NB4 (cell line): ENCODE data around the gene KIF13A.
"Not testable (repeated sequence)": the region's sequence is repeated elsewhere in the genome, so short reads cannot be mapped to it uniquely, and the experiment has no call there.

Experiments
- DNase-seq: peaks from one replicate; pipeline ENCODE4 v3.0.0; 2010; ENCODE audit warnings: low read depth
- H3K4me3 ChIP-seq: one replicate; pipeline ENCODE4 v1.5.1; 2011; ENCODE audit warnings: mild to moderate bottlenecking, low read depth, low read length, moderate library complexity
- MYC ChIP-seq: IDR thresholded peaks from 2 replicates; pipeline ENCODE4 v1.6.1; 2011; ENCODE audit warnings: low read depth, low read length
- POLR2A ChIP-seq: IDR thresholded peaks from 2 replicates; pipeline ENCODE4 v1.6.1; 2011; ENCODE audit warnings: mild to moderate bottlenecking; ENCODE audit not compliant: insufficient read length; ENCODE audit errors: extremely low read depth
- TF ChIP-seq, protein P1 (sequence below): IDR thresholded peaks from 2 replicates; pipeline ENCODE4 v1.6.1; 2011; ENCODE audit warnings: low read depth, low read length
- TF ChIP-seq, protein P2 (sequence below): IDR thresholded peaks from one replicate; pipeline ENCODE4 v1.5.1; 2012; ENCODE audit warnings: low read depth, low read length

The KIF13A gene

DNA sequence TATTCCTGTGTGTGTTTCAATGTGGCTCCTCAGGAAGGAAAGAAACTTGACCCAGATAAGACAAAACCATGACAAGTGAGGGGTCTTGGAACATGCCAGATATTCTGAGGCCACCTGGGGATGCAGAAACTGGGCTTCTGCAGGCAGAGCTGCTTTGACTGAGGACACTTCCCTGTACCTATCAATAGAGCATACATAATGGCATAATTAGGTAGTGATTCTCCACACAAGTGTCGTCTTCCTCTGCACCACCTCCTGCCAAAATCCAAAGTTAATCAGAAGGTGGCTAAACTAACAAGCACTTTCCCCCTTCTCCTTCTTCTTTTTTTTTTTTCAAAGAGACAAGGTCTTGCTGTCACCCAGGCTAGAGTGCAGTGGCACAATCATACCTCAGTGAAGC lies 97.1 kb downstream of the KIF13A start:
- DNase-seq, result no peak
- TF ChIP-seq, protein P1, sequence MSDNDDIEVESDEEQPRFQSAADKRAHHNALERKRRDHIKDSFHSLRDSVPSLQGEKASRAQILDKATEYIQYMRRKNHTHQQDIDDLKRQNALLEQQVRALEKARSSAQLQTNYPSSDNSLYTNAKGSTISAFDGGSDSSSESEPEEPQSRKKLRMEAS, result no peak
- TF ChIP-seq POLR2A, result no peak
- no peak for TF ChIP-seq MYC
- TF ChIP-seq, protein P2, sequence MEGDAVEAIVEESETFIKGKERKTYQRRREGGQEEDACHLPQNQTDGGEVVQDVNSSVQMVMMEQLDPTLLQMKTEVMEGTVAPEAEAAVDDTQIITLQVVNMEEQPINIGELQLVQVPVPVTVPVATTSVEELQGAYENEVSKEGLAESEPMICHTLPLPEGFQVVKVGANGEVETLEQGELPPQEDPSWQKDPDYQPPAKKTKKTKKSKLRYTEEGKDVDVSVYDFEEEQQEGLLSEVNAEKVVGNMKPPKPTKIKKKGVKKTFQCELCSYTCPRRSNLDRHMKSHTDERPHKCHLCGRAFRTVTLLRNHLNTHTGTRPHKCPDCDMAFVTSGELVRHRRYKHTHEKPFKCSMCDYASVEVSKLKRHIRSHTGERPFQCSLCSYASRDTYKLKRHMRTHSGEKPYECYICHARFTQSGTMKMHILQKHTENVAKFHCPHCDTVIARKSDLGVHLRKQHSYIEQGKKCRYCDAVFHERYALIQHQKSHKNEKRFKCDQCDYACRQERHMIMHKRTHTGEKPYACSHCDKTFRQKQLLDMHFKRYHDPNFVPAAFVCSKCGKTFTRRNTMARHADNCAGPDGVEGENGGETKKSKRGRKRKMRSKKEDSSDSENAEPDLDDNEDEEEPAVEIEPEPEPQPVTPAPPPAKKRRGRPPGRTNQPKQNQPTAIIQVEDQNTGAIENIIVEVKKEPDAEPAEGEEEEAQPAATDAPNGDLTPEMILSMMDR, result no peak
- no peak overlapping the region for H3K4me3 ChIP-seq

DNA sequence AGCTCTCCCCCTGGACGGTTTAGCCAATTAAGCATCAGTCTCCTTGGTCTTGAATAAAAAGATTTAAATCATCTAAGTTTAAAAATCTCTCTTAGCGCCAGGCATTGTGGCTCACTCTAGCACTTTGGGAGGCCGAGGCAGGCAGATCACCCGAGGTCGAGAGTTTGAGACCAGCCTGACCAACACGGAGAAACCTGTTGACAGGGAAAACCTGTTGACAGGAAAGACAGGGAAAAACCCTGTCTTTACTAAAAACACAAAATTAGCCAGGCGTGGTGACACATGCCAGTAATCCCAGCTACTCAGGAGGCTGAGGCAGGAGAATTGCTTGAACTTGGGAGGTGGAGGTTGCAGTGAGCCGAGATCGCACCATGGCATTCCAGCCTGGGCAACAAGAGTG lies 97.7 kb downstream of the KIF13A start:
- not testable (repeated sequence) for H3K4me3 ChIP-seq, DNase-seq

DNA sequence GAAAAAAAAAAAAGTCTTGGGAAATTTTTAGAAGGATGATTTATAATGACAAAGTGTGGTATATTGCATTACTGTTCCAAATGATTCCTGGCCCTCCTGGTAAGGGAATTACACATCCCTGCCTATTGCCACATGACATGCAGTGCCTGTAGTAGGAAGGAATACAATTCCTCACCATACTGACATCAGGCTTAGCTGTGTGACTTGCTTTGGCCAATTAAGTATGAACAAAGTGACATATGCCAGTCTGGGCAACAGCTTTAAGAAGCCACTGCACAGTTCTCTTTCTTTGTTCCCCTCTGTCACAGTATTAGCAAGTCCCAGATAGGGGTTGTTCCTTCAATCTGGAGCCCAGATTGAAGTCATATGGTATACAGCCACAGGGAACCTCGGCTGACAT lies 100.5 kb downstream of the KIF13A start:
- TF ChIP-seq MYC, result no peak
- no peak for TF ChIP-seq POLR2A
- TF ChIP-seq, protein P1, result no peak
- TF ChIP-seq, protein P2, result no peak
- H3K4me3 ChIP-seq, result no peak overlapping the region
- no peak for DNase-seq

DNA sequence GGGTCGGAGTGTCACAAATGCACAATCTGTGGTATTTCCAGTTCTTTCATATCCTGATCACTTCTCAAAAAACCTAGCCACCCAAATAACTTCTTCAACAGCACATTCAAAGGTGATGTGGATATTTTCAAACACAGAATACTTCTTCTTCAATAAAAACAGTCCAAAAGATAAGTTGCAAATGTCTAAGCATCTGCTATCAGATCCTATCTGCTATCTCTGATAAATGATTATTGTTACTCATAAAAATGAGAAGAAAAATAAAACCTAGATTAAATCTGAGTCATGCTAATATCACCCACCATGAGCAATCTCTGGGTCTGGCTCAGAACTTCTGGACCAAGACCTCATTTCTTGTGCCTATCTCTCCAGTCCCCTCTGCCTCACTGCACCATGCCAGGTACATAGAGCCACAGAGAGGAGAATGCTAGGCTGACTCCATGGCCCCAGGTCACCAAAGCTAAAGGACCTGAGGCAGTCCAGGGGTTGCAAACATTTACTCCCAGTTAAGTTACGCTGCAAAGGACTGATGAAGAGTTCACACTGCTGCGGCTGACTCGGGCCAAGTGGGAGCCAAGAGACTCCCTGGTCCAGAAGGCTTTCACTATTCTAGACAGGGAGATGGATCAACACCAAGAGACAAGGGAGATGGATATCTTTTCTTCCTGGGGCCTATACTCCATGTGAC lies 101.4 kb downstream of the KIF13A start:
- TF ChIP-seq, protein P2, result no peak
- TF ChIP-seq, protein P1, result no peak
- TF ChIP-seq POLR2A (no peak), MYC (no peak)
- H3K4me3 ChIP-seq, result no peak overlapping the region
- DNase-seq, result no peak

DNA sequence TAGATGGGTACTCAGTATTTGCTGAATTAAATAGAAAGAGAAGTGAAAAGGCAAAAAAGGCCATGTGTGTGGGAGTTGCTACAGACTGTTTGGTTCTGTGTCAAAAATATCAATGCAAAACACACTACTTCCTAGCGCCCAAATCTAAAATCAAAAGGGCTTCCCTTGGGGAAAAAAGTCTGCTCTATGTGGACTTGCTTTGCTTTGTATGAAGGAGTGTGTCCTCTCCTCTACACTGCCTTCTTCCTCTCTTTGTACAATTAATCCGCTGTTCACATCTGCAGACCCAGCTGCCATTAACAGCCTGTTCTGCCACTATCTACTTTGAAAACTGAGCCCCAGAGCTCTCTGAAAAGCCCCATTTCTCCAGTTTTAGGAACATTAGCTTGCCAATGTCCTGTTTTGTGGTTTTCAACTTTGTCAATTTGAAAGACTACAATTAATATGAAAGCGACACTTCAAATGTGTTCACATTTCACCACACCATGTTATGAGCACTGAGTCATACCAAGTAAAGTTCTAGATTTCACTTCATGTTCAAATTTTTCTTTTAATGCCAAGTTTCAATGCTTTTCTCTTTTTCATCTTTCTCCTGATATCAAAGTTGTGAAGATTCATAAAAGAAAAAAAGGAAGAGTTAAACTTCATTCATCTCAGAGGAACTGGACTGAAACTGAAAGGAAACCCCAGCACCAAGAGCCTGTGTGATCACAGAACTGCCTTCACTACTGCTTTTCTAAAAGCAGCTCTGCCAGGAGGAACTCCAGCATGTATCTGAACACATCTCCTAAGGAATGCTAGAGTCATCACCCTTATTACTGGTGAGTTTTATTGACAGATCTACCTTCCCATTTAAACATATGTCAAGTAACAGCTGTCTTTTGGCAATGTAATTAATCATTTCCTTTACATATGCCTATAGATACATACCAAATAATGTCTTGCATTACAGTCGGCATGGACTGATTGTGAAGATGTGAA lies 102.6 kb downstream of the KIF13A start:
- H3K4me3 ChIP-seq, result peak overlapping the region; percentile 37
- DNase-seq, result peak; percentile 63
- TF ChIP-seq POLR2A, result no peak
- TF ChIP-seq, protein P1, result no peak
- TF ChIP-seq, protein P2, result no peak
- TF ChIP-seq MYC, result peak; percentile 8; the same call in 1 of the 2 replicates
